ENCODE data around the gene NKX2-4.
"Not testable (repeated sequence)": the region's sequence is repeated elsewhere in the genome, so short reads cannot be mapped to it uniquely, and the experiment has no call there.

The NKX2-4 gene

GRCh38 chr20:21397341-21398108 is at the start of gene NKX2-4:
NKX2-4 (minus strand) TSS chr20:21397526; CDS start chr20:21397399, 127 bp downstream.
- peaks cover 10% of the 10 kb centered on the region for H3K4me1 ChIP-seq (ENCODE audit: control insufficient read depth, insufficient read depth, low read length)
- H3K9me3 ChIP-seq (ENCODE audit: control insufficient read depth in 2 of 2, low read length in 2 of 2), result no peaks in the 10 kb centered on the region
- no peaks in the 10 kb centered on the region for H3K36me3 ChIP-seq (ENCODE audit: control insufficient read depth in 2 of 2, insufficient read depth in 2 of 2, low read length in 2 of 2)
- H3K9ac ChIP-seq (ENCODE audit: low read length in 2 of 2), result no peak within 1 kb of the TSS
- peaks cover 29 to 85% of the 10 kb centered on the region in 2 donors for H3K27me3 ChIP-seq (ENCODE audit: control insufficient read depth in 1 of 2, insufficient read depth in 2 of 2, low read length in 2 of 2)
- H3K4me3 ChIP-seq (ENCODE audit: low read length in 2 of 2), result no peak within 1 kb of the TSS
- no peak within 1 kb of the TSS for H3K27ac ChIP-seq (ENCODE audit: low read length)

- no peak overlapping the region for H3K27ac ChIP-seq (ENCODE audit: low read length)
- H3K27me3 ChIP-seq (ENCODE audit: control insufficient read depth in 1 of 2, insufficient read depth in 2 of 2, low read length in 2 of 2), result no peaks in the 10 kb centered on the region
- H3K4me1 ChIP-seq (ENCODE audit: control insufficient read depth, insufficient read depth, low read length), result no peaks in the 10 kb centered on the region
- no peak overlapping the region for H3K4me3 ChIP-seq (ENCODE audit: low read length in 2 of 2)
- H3K9me3 ChIP-seq (ENCODE audit: control insufficient read depth in 2 of 2, low read length in 2 of 2), result no peaks in the 10 kb centered on the region
- H3K36me3 ChIP-seq (ENCODE audit: control insufficient read depth in 2 of 2, insufficient read depth in 2 of 2, low read length in 2 of 2), result no peaks in the 10 kb centered on the region
- no peak overlapping the region for H3K9ac ChIP-seq (ENCODE audit: low read length in 2 of 2)
Observed at GRCh38 chr20:21437816-21438215, 40.5 kb upstream of the NKX2-4 start.

GRCh38 chr20:21437248-21437647 is 39.9 kb upstream of the NKX2-4 start:
- H3K4me1 ChIP-seq (ENCODE audit: control insufficient read depth, insufficient read depth, low read length), result no peaks in the 10 kb centered on the region
- H3K27me3 ChIP-seq (ENCODE audit: control insufficient read depth in 1 of 2, insufficient read depth in 2 of 2, low read length in 2 of 2), result no peaks in the 10 kb centered on the region
- no peaks in the 10 kb centered on the region for H3K36me3 ChIP-seq (ENCODE audit: control insufficient read depth in 2 of 2, insufficient read depth in 2 of 2, low read length in 2 of 2)
- no peak overlapping the region for H3K4me3 ChIP-seq (ENCODE audit: low read length in 2 of 2)
- H3K9ac ChIP-seq (ENCODE audit: low read length in 2 of 2), result no peak overlapping the region
- peaks cover 0 to 2% of the 10 kb centered on the region in 2 donors for H3K9me3 ChIP-seq (ENCODE audit: control insufficient read depth in 2 of 2, low read length in 2 of 2)
- H3K27ac ChIP-seq (ENCODE audit: low read length), result no peak overlapping the region

- Histone ChIP-seq H3K4me3 (ENCODE audit: low read length in 2 of 2) (no peak overlapping the region), H3K9me3 (ENCODE audit: control insufficient read depth in 2 of 2, low read length in 2 of 2) (peaks cover 0 to 2% of the 10 kb centered on the region in 2 donors), H3K9ac (ENCODE audit: low read length in 2 of 2) (no peak overlapping the region), H3K27ac (ENCODE audit: low read length) (no peak overlapping the region), H3K27me3 (ENCODE audit: control insufficient read depth in 1 of 2, insufficient read depth in 2 of 2, low read length in 2 of 2) (no peaks in the 10 kb centered on the region), H3K36me3 (ENCODE audit: control insufficient read depth in 2 of 2, insufficient read depth in 2 of 2, low read length in 2 of 2) (no peaks in the 10 kb centered on the region), H3K4me1 (ENCODE audit: control insufficient read depth, insufficient read depth, low read length) (no peaks in the 10 kb centered on the region)
Observed at GRCh38 chr20:21436205-21436604, 38.9 kb upstream of the NKX2-4 start.

GRCh38 chr20:21435576-21435975 is 38.2 kb upstream of the NKX2-4 start:
- Histone ChIP-seq H3K27me3 (ENCODE audit: control insufficient read depth in 1 of 2, insufficient read depth in 2 of 2, low read length in 2 of 2) (no peaks in the 10 kb centered on the region), H3K36me3 (ENCODE audit: control insufficient read depth in 2 of 2, insufficient read depth in 2 of 2, low read length in 2 of 2) (no peaks in the 10 kb centered on the region), H3K4me1 (ENCODE audit: control insufficient read depth, insufficient read depth, low read length) (no peaks in the 10 kb centered on the region), H3K27ac (ENCODE audit: low read length) (no peak overlapping the region), H3K9ac (ENCODE audit: low read length in 2 of 2) (no peak overlapping the region), H3K4me3 (ENCODE audit: low read length in 2 of 2) (no peak overlapping the region), H3K9me3 (ENCODE audit: control insufficient read depth in 2 of 2, low read length in 2 of 2) (peaks cover 0 to 2% of the 10 kb centered on the region in 2 donors)

- Histone ChIP-seq H3K27me3 (ENCODE audit: control insufficient read depth in 1 of 2, insufficient read depth in 2 of 2, low read length in 2 of 2) (peaks cover 0 to 3% of the 10 kb centered on the region in 2 donors), H3K36me3 (ENCODE audit: control insufficient read depth in 2 of 2, insufficient read depth in 2 of 2, low read length in 2 of 2) (no peaks in the 10 kb centered on the region), H3K4me1 (ENCODE audit: control insufficient read depth, insufficient read depth, low read length) (no peaks in the 10 kb centered on the region), H3K9me3 (ENCODE audit: control insufficient read depth in 2 of 2, low read length in 2 of 2) (peaks cover 0 to 2% of the 10 kb centered on the region in 2 donors), H3K9ac (ENCODE audit: low read length in 2 of 2) (no peak overlapping the region), H3K4me3 (ENCODE audit: low read length in 2 of 2) (no peak overlapping the region), H3K27ac (ENCODE audit: low read length) (no peak overlapping the region)
Observed at GRCh38 chr20:21433329-21433890, 36.1 kb upstream of the NKX2-4 start.

- H3K9me3 ChIP-seq (ENCODE audit: control insufficient read depth in 2 of 2, low read length in 2 of 2), result peaks cover 0 to 2% of the 10 kb centered on the region in 2 donors
- H3K4me3 ChIP-seq (ENCODE audit: low read length in 2 of 2), result no peak overlapping the region
- H3K9ac ChIP-seq (ENCODE audit: low read length in 2 of 2), result no peak overlapping the region
- H3K4me1 ChIP-seq (ENCODE audit: control insufficient read depth, insufficient read depth, low read length), result no peaks in the 10 kb centered on the region
- no peaks in the 10 kb centered on the region for H3K36me3 ChIP-seq (ENCODE audit: control insufficient read depth in 2 of 2, insufficient read depth in 2 of 2, low read length in 2 of 2)
- H3K27ac ChIP-seq (ENCODE audit: low read length), result no peak overlapping the region
- peaks cover 0 to 3% of the 10 kb centered on the region in 2 donors for H3K27me3 ChIP-seq (ENCODE audit: control insufficient read depth in 1 of 2, insufficient read depth in 2 of 2, low read length in 2 of 2)
Observed at GRCh38 chr20:21432911-21433310, 35.6 kb upstream of the NKX2-4 start.

GRCh38 chr20:21430020-21430419 is 32.7 kb upstream of the NKX2-4 start:
- Histone ChIP-seq H3K9ac (ENCODE audit: low read length in 2 of 2) (no peak overlapping the region), H3K4me1 (ENCODE audit: control insufficient read depth, insufficient read depth, low read length) (no peaks in the 10 kb centered on the region), H3K4me3 (ENCODE audit: low read length in 2 of 2) (no peak overlapping the region), H3K36me3 (ENCODE audit: control insufficient read depth in 2 of 2, insufficient read depth in 2 of 2, low read length in 2 of 2) (no peaks in the 10 kb centered on the region), H3K27ac (ENCODE audit: low read length) (no peak overlapping the region), H3K9me3 (ENCODE audit: control insufficient read depth in 2 of 2, low read length in 2 of 2) (peaks cover 2 to 3% of the 10 kb centered on the region in 2 donors), H3K27me3 (ENCODE audit: control insufficient read depth in 1 of 2, insufficient read depth in 2 of 2, low read length in 2 of 2) (peaks cover 0 to 3% of the 10 kb centered on the region in 2 donors)

- Histone ChIP-seq H3K9ac (ENCODE audit: low read length in 2 of 2) (no peak overlapping the region), H3K4me1 (ENCODE audit: control insufficient read depth, insufficient read depth, low read length) (no peaks in the 10 kb centered on the region), H3K4me3 (ENCODE audit: low read length in 2 of 2) (no peak overlapping the region), H3K27me3 (ENCODE audit: control insufficient read depth in 1 of 2, insufficient read depth in 2 of 2, low read length in 2 of 2) (no peaks in the 10 kb centered on the region), H3K36me3 (ENCODE audit: control insufficient read depth in 2 of 2, insufficient read depth in 2 of 2, low read length in 2 of 2) (no peaks in the 10 kb centered on the region), H3K9me3 (ENCODE audit: control insufficient read depth in 2 of 2, low read length in 2 of 2) (peaks cover 9 to 15% of the 10 kb centered on the region in 2 donors), H3K27ac (ENCODE audit: low read length) (no peak overlapping the region)
Observed at GRCh38 chr20:21424846-21425245, 27.5 kb upstream of the NKX2-4 start.

- not testable (repeated sequence) for H3K36me3 ChIP-seq (ENCODE audit: control insufficient read depth in 2 of 2, insufficient read depth in 2 of 2, low read length in 2 of 2); H3K27me3 ChIP-seq (ENCODE audit: control insufficient read depth in 1 of 2, insufficient read depth in 2 of 2, low read length in 2 of 2); H3K27ac ChIP-seq (ENCODE audit: low read length); H3K4me1 ChIP-seq (ENCODE audit: control insufficient read depth, insufficient read depth, low read length); H3K9ac ChIP-seq (ENCODE audit: low read length in 2 of 2); H3K4me3 ChIP-seq (ENCODE audit: low read length in 2 of 2)
- H3K9me3 ChIP-seq (ENCODE audit: control insufficient read depth in 2 of 2, low read length in 2 of 2), result peaks cover 9 to 15% of the 10 kb centered on the region in 2 donors
Observed at GRCh38 chr20:21423712-21424111, 26.4 kb upstream of the NKX2-4 start.

All from stomach smooth muscle (tissue), 2 donors.